GM23338 (cell line): ENCODE data around the gene OLFM1. TPM values are rescaled to one million over a fixed set of nuclear protein-coding genes. Genes with fewer than 3 reads are reported as not detected.

Source experiments
- ATAC-seq: fragments of 200-7000 bp; cut with Tn5 transposase; 3 replicates; pipeline ENCODE4 v1.9.1; 2020
- DNase-seq: peaks from one replicate; pipeline ENCODE4 v3.0.0-alpha.2; 2015; ENCODE audit warnings: low spot score
- H2AFZ ChIP-seq: fragments of 200-600 bp; sonication (generic); 2 replicates; pipeline ENCODE4 v1.8.0; 2016; ENCODE audit warnings: antibody characterized with exemption, mild to moderate bottlenecking, moderate library complexity
- H3F3A ChIP-seq: fragments of 200-600 bp; sonication (generic); replicated peaks from 2 replicates; pipeline ENCODE4 v1.8.0; 2017; ENCODE audit warnings: antibody characterized with exemption, mixed run types, low read depth
- H3K27ac ChIP-seq: fragments of 200-600 bp; sonication (generic); 2 replicates; pipeline ENCODE4 v1.6.1; 2016; ENCODE audit warnings: low read depth
- H3K27me3 ChIP-seq: fragments of 200-600 bp; sonication (generic); 2 replicates; pipeline ENCODE4 v1.8.0; 2016; ENCODE audit warnings: mild to moderate bottlenecking, mixed run types, moderate library complexity; ENCODE audit not compliant: insufficient read depth
- H3K36me3 ChIP-seq: fragments of 200-600 bp; sonication (generic); 2 replicates; pipeline ENCODE4 v1.8.0; 2016; ENCODE audit warnings: mild to moderate bottlenecking; ENCODE audit not compliant: insufficient read depth
- H3K4me1 ChIP-seq: fragments of 200-600 bp; sonication (generic); 2 replicates; pipeline ENCODE4 v1.8.0; 2016; ENCODE audit warnings: mild to moderate bottlenecking, moderate library complexity; ENCODE audit not compliant: insufficient read depth
- H3K4me2 ChIP-seq: fragments of 200-600 bp; sonication (generic); 2 replicates; pipeline ENCODE4 v1.7.1; 2017; ENCODE audit warnings: mixed run types
- H3K4me3 ChIP-seq: fragments of 200-600 bp; sonication (generic); 2 replicates; pipeline ENCODE4 v1.6.1; 2016; ENCODE audit warnings: mixed run types
- H3K79me2 ChIP-seq: fragments of 200-600 bp; sonication (generic); replicated peaks from 2 replicates; pipeline ENCODE4 v1.8.0; 2017; ENCODE audit warnings: mild to moderate bottlenecking; ENCODE audit not compliant: insufficient read depth
- H3K9me2 ChIP-seq: fragments of 200-600 bp; sonication (generic); 2 replicates; pipeline ENCODE4 v1.8.0; 2017; ENCODE audit not compliant: insufficient read depth
- H4K20me1 ChIP-seq: fragments of 200-600 bp; sonication (generic); replicated peaks from 2 replicates; pipeline ENCODE4 v1.8.0; 2017; ENCODE audit warnings: mild to moderate bottlenecking; ENCODE audit not compliant: insufficient read depth
- H3K27ac Mint-ChIP-seq: 2 replicates; pipeline ENCODE4 v1.8.0; 2020; ENCODE audit warnings: inconsistent platforms, mild to moderate bottlenecking, moderate library complexity, mixed read lengths
- H3K27me3 Mint-ChIP-seq: 3 replicates; pipeline ENCODE4 v1.8.0; 2022; ENCODE audit warnings: low read depth, mild to moderate bottlenecking, moderate library complexity, mixed read lengths, inconsistent platforms; ENCODE audit not compliant: insufficient read depth, poor library complexity
- H3K36me3 Mint-ChIP-seq: 3 replicates; pipeline ENCODE4 v1.8.0; 2021; ENCODE audit warnings: low read depth, mild to moderate bottlenecking, inconsistent platforms, moderate library complexity, mixed read lengths
- H3K4me1 Mint-ChIP-seq: 3 replicates; pipeline ENCODE4 v1.8.0; 2020; ENCODE audit warnings: mild to moderate bottlenecking, inconsistent platforms, mixed read lengths
- H3K4me3 Mint-ChIP-seq: 3 replicates; pipeline ENCODE4 v1.8.0; 2021; ENCODE audit warnings: moderate library complexity, mild to moderate bottlenecking, inconsistent platforms, mixed read lengths
- H3K9me3 Mint-ChIP-seq: 3 replicates; pipeline ENCODE4 v1.8.0; 2020; ENCODE audit warnings: moderate library complexity, mild to moderate bottlenecking, inconsistent platforms, mixed read lengths
- CREB1 ChIP-seq: fragments of 250-450 bp; sonication (Bioruptor Pico); IDR thresholded peaks from 2 replicates; pipeline ENCODE4 v1.5.0; 2020; ENCODE audit warnings: low read depth, mild to moderate bottlenecking, moderate library complexity
- CTCF ChIP-seq, 2 experiments: fragments of 200-600 bp in 1 of 2; sonication (generic) in 1 of 2; conservative IDR thresholded peaks; 2 replicates each; pipeline versions ENCODE4 v1.5.1 to v1.6.1; 2016 to 2017; ENCODE audit warnings: antibody characterized with exemption in 2 of 2, low read depth in 2 of 2, mild to moderate bottlenecking in 2 of 2, moderate library complexity in 1 of 2
- ETS1 ChIP-seq: IDR thresholded peaks from 2 replicates; pipeline ENCODE4 v1.6.1; 2016; ENCODE audit warnings: antibody characterized with exemption
- EZH2 ChIP-seq: fragments of 200-600 bp; sonication (generic); IDR thresholded peaks from one replicate; pipeline ENCODE4 v1.8.0; 2017; ENCODE audit warnings: antibody characterized with exemption, mild to moderate bottlenecking, low read depth; ENCODE audit not compliant: unreplicated experiment
- EZH2phosphoT487 ChIP-seq: fragments of 200-600 bp; sonication (generic); IDR thresholded peaks from one replicate; pipeline ENCODE4 v1.8.1; 2018; ENCODE audit warnings: antibody characterized with exemption; ENCODE audit not compliant: unreplicated experiment
- JUNB ChIP-seq: IDR thresholded peaks from one replicate; pipeline ENCODE4 v1.6.1; 2016; ENCODE audit warnings: antibody characterized with exemption; ENCODE audit not compliant: unreplicated experiment
- NANOG ChIP-seq: IDR thresholded peaks from 2 replicates; pipeline ENCODE4 v1.6.1; 2016; ENCODE audit warnings: antibody characterized with exemption, borderline replicate concordance
- POLR2AphosphoS5 ChIP-seq: IDR thresholded peaks from 2 replicates; pipeline ENCODE4 v1.6.1; 2016; ENCODE audit warnings: antibody characterized with exemption, low read depth
- REST ChIP-seq: IDR thresholded peaks from one replicate; pipeline ENCODE4 v1.6.1; 2018; ENCODE audit warnings: antibody characterized with exemption; ENCODE audit not compliant: unreplicated experiment
- STAT1 ChIP-seq: IDR thresholded peaks from one replicate; pipeline ENCODE4 v1.6.1; 2016; ENCODE audit warnings: antibody characterized with exemption; ENCODE audit not compliant: unreplicated experiment
- ZNF114 ChIP-seq: fragments of 250-450 bp; sonication (Bioruptor Pico); IDR thresholded peaks from 2 replicates; pipeline ENCODE4 v1.5.0; 2020; ENCODE audit warnings: mild to moderate bottlenecking, moderate library complexity
- ZNF331 ChIP-seq: fragments of 250-450 bp; sonication (Bioruptor Pico); IDR thresholded peaks from 2 replicates; pipeline ENCODE4 v1.5.0; 2020; ENCODE audit warnings: low read depth, mild to moderate bottlenecking, moderate library complexity
- ZNF462 ChIP-seq: fragments of 250-450 bp; sonication (Bioruptor Pico); IDR thresholded peaks from 2 replicates; pipeline ENCODE4 v1.5.0; 2020; ENCODE audit warnings: mild to moderate bottlenecking, moderate library complexity
- polyA plus RNA-seq: library from polyadenylated mRNA; unstranded; fragments of >200 nt; fragmentation: Nextera tagmentation; extraction: Ambion mirVana; gene quantifications from 2 replicates; pipeline ENCODE4 v1.2.1, GENCODE V29; 2016
- total RNA-seq: library from RNA; depleted of rRNA; stranded (reverse); fragments of >200 nt; shearing (Covaris generic); gene quantifications from 2 replicates; pipeline ENCODE4 v1.2.3, GENCODE V29; 2014

The OLFM1 gene
- total and polyA plus RNA-seq, 2 experiments from 2014 or later, result 20.6 to 40.1 TPM

- Histone ChIP-seq H3K4me3 (no peak overlapping the region), H3K4me1 (no peaks in the 10 kb centered on the region), H3K27me3 (no peaks in the 10 kb centered on the region), H3K27ac (no peak overlapping the region), H3K36me3 (no peaks in the 10 kb centered on the region), H4K20me1 (no peaks in the 10 kb centered on the region), H2AFZ (no peak overlapping the region), H3K9me2 (no peaks in the 10 kb centered on the region), H3F3A (no peaks in the 10 kb centered on the region), H3K79me2 (no peaks in the 10 kb centered on the region), H3K4me2 (no peak overlapping the region)
- H3K36me3 Mint-ChIP-seq, result no peaks in the 10 kb centered on the region
- ATAC-seq (no peak), DNase-seq (no peak)
- H3K4me1 Mint-ChIP-seq, result peaks cover 17% of the 10 kb centered on the region
- H3K4me3 Mint-ChIP-seq, result no peak overlapping the region
- no peak overlapping the region for H3K27ac Mint-ChIP-seq
- TF ChIP-seq EZH2, result no peak
- TF ChIP-seq EZH2phosphoT487, result no peak
- TF ChIP-seq STAT1, result no peak
- no peak for TF ChIP-seq ZNF462 (CRISPR knock-in tag)
- no peak for TF ChIP-seq REST
- no peak for TF ChIP-seq ZNF114 (CRISPR knock-in tag)
- no peak for TF ChIP-seq POLR2AphosphoS5
- no peak for TF ChIP-seq CREB1 (CRISPR knock-in tag)
- TF ChIP-seq JUNB, result no peak
- TF ChIP-seq CTCF (conservative IDR thresholded peaks at IDR 0.05; ENCODE audit: low read depth in 2 of 2), result no peak
- TF ChIP-seq NANOG, result no peak
- no peak for TF ChIP-seq ETS1
- no peak for TF ChIP-seq ZNF331
- no peaks in the 10 kb centered on the region for H3K9me3 Mint-ChIP-seq
- H3K27me3 Mint-ChIP-seq, result peaks cover 5% of the 10 kb centered on the region
Observed at GRCh38 chr9:135164036-135164435, 76.6 kb downstream of the OLFM1 start.
